Fibroblast of mammary gland (primary cell): ENCODE data around the gene IARS2.

ENCODE experiments used
- DNase-seq: peaks from one replicate; pipeline ENCODE4 v3.0.0-alpha.2; 2010; ENCODE audit warnings: low read depth
- H3K4me3 ChIP-seq: 2 replicates; pipeline ENCODE4 v1.5.1; 2011; ENCODE audit warnings: low read depth, mild to moderate bottlenecking, low read length, moderate library complexity; ENCODE audit not compliant: control insufficient read depth
- TF ChIP-seq, protein P1 (sequence below): conservative IDR thresholded peaks from 2 replicates; pipeline ENCODE4 v1.5.1; 2011; ENCODE audit warnings: low read depth, low read length, inconsistent platforms; ENCODE audit not compliant: control insufficient read depth, insufficient read depth

Gene IARS2

DNA sequence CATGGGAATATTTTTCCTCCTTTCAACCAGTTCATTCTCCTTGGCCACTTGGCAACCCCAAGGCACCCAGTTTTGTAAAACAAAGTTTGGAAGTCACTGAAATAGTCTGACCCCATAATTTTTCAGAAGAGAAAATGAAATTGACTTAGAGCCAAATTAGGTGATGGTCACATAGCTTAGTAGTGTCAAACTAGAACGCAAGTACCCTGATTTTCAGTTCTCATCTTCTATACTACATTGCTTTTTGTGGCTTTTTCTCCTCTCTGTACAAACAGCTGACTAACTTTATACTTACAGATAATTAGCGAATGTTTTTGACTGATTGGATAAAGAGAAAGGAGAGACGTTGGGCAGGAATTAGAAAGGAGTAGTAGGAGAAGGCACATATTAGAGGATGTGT lies 33.1 kb downstream of the IARS2 start:
- DNase-seq, result no peak
- TF ChIP-seq, protein P1, sequence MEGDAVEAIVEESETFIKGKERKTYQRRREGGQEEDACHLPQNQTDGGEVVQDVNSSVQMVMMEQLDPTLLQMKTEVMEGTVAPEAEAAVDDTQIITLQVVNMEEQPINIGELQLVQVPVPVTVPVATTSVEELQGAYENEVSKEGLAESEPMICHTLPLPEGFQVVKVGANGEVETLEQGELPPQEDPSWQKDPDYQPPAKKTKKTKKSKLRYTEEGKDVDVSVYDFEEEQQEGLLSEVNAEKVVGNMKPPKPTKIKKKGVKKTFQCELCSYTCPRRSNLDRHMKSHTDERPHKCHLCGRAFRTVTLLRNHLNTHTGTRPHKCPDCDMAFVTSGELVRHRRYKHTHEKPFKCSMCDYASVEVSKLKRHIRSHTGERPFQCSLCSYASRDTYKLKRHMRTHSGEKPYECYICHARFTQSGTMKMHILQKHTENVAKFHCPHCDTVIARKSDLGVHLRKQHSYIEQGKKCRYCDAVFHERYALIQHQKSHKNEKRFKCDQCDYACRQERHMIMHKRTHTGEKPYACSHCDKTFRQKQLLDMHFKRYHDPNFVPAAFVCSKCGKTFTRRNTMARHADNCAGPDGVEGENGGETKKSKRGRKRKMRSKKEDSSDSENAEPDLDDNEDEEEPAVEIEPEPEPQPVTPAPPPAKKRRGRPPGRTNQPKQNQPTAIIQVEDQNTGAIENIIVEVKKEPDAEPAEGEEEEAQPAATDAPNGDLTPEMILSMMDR, result no peak

DNA sequence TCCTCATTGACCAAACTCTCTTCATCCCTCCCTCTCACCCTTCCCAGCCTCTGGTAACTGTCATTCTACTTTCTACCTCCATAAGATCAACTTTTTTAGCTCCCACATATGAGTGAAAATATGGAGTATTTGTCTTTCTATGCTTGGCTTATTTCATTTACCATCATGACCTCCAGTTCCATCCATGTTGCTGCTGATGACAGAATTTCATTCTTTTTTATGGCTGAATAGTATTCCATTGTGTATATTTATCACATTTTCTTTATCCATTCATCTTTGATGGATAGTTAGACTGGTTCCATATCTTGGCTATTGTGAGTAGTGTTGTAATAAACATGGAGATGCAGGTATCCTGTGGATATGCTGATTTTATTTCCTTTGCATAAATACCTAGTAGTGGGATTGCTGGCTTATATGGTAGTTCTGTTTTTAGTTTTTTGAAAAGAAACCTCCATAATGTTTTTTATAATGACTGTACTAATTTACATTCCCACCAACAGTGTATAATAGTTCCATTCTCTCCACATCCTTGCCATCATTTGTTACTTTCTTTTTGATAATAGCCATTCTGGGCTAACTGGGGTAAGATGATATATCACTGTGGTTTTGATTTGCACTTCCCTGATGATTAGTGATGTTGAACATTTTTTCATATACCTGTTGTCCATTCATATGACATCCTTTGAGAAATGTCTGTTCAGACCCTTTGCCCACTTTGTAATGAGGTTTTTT lies 35.7 kb downstream of the IARS2 start:
- TF ChIP-seq, protein P1, result no peak
- no peak overlapping the region for H3K4me3 ChIP-seq
- DNase-seq, result no peak

More for the DNA sequence above, 33.1 kb downstream of the IARS2 start:
- H3K4me3 ChIP-seq, result no peak overlapping the region

DNA sequence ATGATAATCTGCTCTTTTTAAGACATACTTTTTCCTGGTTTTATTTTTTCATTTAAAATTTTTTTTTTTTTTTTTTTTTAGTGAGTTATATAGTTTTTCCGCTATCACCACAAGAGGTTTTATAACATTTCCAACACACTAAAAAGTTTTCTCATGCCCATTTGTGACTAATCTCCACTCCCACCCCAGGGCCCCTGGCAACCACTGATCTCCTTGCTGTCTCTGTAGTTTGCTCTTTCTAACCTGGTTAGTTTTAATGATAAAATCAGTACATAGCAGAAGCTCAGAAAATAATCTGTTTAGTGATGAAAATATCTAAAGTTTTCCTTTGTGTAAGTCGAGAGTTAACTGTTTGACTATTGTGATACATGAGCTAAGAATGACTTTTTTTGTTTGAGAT lies 41.8 kb downstream of the IARS2 start:
- no peak overlapping the region for H3K4me3 ChIP-seq
- TF ChIP-seq, protein P1, result no peak
- no peak for DNase-seq

DNA sequence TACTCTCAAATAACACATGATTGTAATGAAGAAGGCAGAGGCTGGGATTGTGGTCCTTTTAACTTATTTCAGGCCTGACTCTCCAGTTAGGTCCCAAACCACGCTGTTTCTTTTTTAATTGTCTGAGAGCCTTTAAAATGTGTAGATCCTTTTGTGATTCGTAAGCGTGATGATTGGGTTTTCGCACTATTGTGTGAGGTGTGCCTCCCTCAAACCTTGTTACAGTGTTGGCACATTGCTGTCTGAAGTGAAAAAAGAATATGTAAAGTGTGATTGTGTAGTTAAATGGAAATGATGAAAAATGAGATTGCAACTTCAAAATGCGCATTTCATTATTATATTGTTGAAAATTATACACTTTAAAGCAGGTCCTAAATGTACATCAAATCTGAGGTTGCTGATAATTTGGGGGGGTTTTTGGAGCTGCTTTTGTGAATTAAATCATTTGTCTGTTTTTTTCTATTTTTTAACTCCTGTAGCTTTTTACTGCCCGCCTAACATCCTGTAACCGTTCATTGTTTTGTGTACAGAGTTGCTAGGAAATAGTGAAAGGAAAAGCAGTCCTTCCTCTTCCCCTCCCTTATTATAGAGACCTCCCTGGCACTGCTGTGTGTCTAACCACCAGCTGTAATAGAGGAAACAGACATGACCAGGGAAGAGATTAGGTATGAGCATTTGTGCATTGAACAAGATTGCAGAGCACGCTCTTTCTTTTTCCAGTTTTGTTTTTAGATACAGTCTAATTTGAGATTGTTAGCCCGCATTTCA lies 43.3 kb downstream of the IARS2 start:
- DNase-seq, result no peak
- TF ChIP-seq, protein P1, result no peak
- no peak overlapping the region for H3K4me3 ChIP-seq

DNA sequence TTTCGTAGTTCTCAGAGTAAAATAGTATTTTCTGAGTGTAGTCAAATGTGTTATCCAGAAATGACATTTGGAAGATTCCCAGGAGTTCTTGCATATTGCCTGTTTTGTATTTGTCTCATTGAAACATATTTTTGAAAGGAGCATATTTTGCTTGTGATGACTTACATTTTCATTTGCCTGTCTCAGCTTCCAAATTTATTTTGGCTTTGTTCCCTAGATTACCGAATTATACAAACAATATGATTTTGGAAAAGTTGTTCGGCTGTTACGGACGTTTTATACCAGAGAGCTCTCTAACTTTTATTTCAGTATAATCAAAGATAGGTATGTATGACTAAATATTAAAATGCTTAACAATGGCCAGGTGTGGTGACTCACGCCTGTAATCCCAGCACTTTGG lies 46.0 kb downstream of the IARS2 start:
- TF ChIP-seq, protein P1, result no peak
- H3K4me3 ChIP-seq, result no peak overlapping the region
- no peak for DNase-seq

DNA sequence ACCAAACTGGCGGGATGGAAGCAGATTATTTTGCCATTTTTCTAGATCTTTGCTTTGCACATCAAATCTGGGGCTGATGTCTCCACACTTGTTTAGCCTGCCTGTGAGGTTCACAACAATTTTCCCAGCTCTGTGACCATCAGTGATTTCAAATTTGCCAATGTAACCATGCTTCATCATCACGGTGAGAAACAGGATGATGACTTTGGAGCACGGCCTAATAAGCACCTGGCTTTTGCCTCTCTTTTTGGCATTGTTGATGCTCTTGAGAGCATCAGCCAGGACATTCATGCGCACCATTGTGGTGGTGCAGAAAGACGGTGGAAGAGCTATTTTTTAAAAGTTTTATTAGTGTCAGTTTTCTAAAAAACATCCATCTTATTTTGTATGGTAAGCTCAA lies 50.1 kb downstream of the IARS2 start:
- no peak for DNase-seq
- TF ChIP-seq, protein P1, result no peak
- no peak overlapping the region for H3K4me3 ChIP-seq

DNA sequence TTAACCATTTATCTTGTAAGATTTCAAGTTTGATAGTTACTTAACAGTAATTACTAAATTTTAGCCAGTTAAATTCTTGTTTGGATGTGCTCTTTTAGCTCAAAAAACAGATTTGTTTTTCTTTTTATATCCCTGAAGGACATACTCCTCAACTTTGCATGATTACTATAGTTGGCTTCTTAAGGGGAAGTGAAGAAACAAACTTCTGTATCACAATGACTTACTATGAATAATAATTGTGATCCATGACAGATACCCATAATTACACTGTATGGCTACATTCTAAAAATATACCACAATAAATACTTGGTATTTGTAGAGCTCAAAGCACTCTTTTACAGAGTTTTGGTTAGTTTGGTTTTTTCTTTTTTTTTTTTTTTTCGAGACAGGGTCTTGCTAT lies 55.8 kb downstream of the IARS2 start:
- no peak for DNase-seq
- H3K4me3 ChIP-seq, result no peak overlapping the region
- TF ChIP-seq, protein P1, result no peak
